ENCODE results near the gene SRGAP3.

SRGAP3 gene

GRCh38 chr3:8952130-8952529 is 297.3 kb downstream of the SRGAP3 start:
- no peak for TF ChIP-seq CREB1 (IDR thresholded peaks at IDR 0.05; ENCODE audit: low read depth)
- no peak for TF ChIP-seq ZBTB7A (IDR thresholded peaks at IDR 0.05; ENCODE audit: low read depth)
- TF ChIP-seq FOXM1 (IDR thresholded peaks at IDR 0.05; ENCODE audit: borderline replicate concordance, low read depth): no peak
- TF ChIP-seq, protein P1, sequence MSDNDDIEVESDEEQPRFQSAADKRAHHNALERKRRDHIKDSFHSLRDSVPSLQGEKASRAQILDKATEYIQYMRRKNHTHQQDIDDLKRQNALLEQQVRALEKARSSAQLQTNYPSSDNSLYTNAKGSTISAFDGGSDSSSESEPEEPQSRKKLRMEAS (IDR thresholded peaks at IDR 0.05): no peak
- no peak for TF ChIP-seq EP300 (IDR thresholded peaks at IDR 0.05; ENCODE audit: borderline replicate concordance)
- TF ChIP-seq EGR1 (IDR thresholded peaks at IDR 0.05): no peak

GRCh38 chr3:8945890-8946600 is 303.4 kb downstream of the SRGAP3 start:
- TF ChIP-seq ZBTB7A (IDR thresholded peaks at IDR 0.05; ENCODE audit: low read depth) (no peak), FOXM1 (IDR thresholded peaks at IDR 0.05; ENCODE audit: borderline replicate concordance, low read depth) (no peak), YY1 (IDR thresholded peaks at IDR 0.05; ENCODE audit: low read depth) (no peak), TCF12 (IDR thresholded peaks at IDR 0.05; ENCODE audit: low read depth) (no peak), CEBPB (IDR thresholded peaks at IDR 0.05) (no peak), CREB1 (IDR thresholded peaks at IDR 0.05; ENCODE audit: low read depth) (no peak), EGR1 (IDR thresholded peaks at IDR 0.05) (no peak), TAF1 (IDR thresholded peaks at IDR 0.05; ENCODE audit: low read depth) (no peak), NFIC (IDR thresholded peaks at IDR 0.05) (no peak), EP300 (IDR thresholded peaks at IDR 0.05; ENCODE audit: borderline replicate concordance) (no peak)
- TF ChIP-seq, protein P2, sequence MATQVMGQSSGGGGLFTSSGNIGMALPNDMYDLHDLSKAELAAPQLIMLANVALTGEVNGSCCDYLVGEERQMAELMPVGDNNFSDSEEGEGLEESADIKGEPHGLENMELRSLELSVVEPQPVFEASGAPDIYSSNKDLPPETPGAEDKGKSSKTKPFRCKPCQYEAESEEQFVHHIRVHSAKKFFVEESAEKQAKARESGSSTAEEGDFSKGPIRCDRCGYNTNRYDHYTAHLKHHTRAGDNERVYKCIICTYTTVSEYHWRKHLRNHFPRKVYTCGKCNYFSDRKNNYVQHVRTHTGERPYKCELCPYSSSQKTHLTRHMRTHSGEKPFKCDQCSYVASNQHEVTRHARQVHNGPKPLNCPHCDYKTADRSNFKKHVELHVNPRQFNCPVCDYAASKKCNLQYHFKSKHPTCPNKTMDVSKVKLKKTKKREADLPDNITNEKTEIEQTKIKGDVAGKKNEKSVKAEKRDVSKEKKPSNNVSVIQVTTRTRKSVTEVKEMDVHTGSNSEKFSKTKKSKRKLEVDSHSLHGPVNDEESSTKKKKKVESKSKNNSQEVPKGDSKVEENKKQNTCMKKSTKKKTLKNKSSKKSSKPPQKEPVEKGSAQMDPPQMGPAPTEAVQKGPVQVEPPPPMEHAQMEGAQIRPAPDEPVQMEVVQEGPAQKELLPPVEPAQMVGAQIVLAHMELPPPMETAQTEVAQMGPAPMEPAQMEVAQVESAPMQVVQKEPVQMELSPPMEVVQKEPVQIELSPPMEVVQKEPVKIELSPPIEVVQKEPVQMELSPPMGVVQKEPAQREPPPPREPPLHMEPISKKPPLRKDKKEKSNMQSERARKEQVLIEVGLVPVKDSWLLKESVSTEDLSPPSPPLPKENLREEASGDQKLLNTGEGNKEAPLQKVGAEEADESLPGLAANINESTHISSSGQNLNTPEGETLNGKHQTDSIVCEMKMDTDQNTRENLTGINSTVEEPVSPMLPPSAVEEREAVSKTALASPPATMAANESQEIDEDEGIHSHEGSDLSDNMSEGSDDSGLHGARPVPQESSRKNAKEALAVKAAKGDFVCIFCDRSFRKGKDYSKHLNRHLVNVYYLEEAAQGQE (IDR thresholded peaks at IDR 0.05; ENCODE audit: low read depth): no peak
- TF ChIP-seq, protein P3, sequence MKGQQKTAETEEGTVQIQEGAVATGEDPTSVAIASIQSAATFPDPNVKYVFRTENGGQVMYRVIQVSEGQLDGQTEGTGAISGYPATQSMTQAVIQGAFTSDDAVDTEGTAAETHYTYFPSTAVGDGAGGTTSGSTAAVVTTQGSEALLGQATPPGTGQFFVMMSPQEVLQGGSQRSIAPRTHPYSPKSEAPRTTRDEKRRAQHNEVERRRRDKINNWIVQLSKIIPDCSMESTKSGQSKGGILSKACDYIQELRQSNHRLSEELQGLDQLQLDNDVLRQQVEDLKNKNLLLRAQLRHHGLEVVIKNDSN (IDR thresholded peaks at IDR 0.05): no peak
- TF ChIP-seq, protein P1 (IDR thresholded peaks at IDR 0.05): no peak

DNA sequence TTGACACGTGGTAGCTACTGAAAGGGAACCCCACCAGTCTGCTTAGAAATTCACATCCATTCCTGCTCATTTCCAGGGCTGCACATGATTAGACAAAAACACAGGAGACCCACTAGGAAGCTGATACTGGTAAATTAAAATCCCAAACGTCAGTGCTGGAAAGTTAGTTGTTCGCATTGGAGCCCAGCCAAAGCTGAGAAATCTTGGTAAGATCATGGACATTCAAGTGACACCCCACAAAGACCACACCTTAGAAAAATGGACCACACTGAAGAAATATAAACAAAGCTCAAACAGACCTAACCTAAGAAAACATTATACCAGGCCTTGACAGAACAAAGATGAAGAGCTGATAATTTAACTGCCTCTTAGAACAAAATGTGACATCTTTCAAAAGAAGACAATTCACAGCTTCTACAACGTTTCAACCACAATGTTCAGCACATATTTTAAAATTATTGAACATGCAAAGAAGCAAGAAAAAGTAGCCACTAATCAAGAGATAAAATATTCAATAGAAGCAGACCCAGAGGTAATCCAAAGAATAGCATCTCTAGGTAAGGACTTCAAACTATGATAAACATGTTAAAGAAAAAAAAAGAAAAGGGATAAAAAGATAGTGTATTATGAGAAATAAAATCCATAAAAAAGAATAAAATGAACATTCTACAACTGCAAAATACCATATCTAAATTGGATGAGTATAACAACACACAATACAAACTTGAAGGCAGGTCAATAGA is 306.5 kb downstream of the SRGAP3 start:
- TF ChIP-seq NFIC (IDR thresholded peaks at IDR 0.05): no peak
- TF ChIP-seq YY1 (IDR thresholded peaks at IDR 0.05; ENCODE audit: low read depth): no peak
- TF ChIP-seq ZBTB7A (IDR thresholded peaks at IDR 0.05; ENCODE audit: low read depth): no peak
- TF ChIP-seq TAF1 (IDR thresholded peaks at IDR 0.05; ENCODE audit: low read depth): no peak
- TF ChIP-seq CEBPB (IDR thresholded peaks at IDR 0.05): no peak
- TF ChIP-seq RAD21 (IDR thresholded peaks at IDR 0.05; ENCODE audit: low read depth): no peak

- TF ChIP-seq RAD21 (IDR thresholded peaks at IDR 0.05; ENCODE audit: low read depth) (no peak), TCF12 (IDR thresholded peaks at IDR 0.05; ENCODE audit: low read depth) (no peak), CEBPB (IDR thresholded peaks at IDR 0.05) (no peak), TEAD4 (IDR thresholded peaks at IDR 0.05) (no peak), YY1 (IDR thresholded peaks at IDR 0.05; ENCODE audit: low read depth) (no peak), EGR1 (IDR thresholded peaks at IDR 0.05) (no peak)
These were observed 307.3 kb downstream of the SRGAP3 start for GRCh38 chr3:8942115-8942514.

DNA sequence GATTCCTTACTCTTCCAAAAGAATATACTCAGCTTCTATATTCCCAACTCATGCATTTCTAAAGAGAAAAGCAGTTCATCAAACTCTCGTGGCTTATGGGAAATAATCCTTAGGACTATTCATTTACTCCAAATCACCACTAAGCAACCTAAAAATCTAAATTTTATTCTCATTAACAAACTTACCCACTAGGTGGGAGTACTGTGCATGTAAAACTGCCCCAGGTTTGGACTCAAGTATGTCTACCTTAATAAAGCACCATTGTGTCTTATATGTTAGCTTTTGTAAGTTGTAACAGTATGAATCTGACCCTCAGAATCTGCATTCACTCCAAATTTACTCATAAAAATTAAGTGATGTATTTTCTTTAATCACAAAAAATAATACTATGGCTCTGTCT is 311.4 kb downstream of the SRGAP3 start:
- TF ChIP-seq EGR1 (IDR thresholded peaks at IDR 0.05) (no peak), RAD21 (IDR thresholded peaks at IDR 0.05; ENCODE audit: low read depth) (peak; percentile 10; the same call in 1 of the 2 replicates)

DNA sequence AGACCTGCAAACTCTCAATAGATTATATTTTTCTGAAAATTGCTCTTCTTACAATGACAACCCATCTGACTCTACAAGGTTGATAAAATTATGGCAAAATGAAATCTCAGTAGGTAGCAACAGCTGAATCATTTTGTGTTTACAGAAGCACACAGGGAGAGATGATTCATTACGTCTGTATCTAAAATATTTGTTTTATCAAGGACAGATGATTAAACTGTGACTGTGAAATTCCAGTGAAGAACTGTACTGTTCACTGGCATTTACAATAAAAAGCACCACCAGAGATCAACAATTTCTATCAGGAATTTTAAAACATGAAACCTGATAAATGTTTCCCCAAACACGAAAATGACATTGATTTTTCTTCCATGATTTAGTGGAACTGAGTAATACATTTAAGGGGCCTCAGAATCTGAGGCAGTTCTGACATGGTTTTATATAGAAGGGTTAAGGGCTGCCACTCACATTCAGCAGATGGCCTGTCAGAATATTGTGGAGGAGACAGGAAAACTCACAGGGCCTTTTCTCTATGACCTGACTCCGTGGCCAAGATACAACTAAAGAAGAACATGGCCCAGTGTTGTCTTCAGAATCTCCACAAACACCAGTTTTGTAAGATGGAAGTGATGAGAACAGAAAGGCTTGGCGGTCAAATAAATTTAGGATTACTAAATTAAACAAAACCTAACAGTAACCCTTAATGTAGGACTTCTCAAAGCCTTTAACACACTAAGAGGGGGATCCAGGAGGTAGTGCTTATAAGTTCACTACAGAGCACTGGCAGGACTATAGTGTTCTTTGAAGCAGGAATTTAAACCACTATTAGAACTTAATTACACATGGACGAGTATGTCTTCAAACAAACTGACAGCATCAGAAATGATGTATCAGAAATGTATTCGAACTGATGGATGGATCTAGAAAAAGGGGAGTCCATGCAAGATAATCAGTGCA is 312.1 kb downstream of the SRGAP3 start:
- no peak for TF ChIP-seq CEBPB (IDR thresholded peaks at IDR 0.05)
- TF ChIP-seq, protein P3 (IDR thresholded peaks at IDR 0.05): no peak
- TF ChIP-seq CREB1 (IDR thresholded peaks at IDR 0.05; ENCODE audit: low read depth): no peak
- peak; percentile 41 for TF ChIP-seq TEAD4 (IDR thresholded peaks at IDR 0.05)
- no peak for TF ChIP-seq FOXM1 (IDR thresholded peaks at IDR 0.05; ENCODE audit: borderline replicate concordance, low read depth)
- TF ChIP-seq TCF12 (IDR thresholded peaks at IDR 0.05; ENCODE audit: low read depth): no peak
- TF ChIP-seq, protein P1 (IDR thresholded peaks at IDR 0.05): no peak

DNA sequence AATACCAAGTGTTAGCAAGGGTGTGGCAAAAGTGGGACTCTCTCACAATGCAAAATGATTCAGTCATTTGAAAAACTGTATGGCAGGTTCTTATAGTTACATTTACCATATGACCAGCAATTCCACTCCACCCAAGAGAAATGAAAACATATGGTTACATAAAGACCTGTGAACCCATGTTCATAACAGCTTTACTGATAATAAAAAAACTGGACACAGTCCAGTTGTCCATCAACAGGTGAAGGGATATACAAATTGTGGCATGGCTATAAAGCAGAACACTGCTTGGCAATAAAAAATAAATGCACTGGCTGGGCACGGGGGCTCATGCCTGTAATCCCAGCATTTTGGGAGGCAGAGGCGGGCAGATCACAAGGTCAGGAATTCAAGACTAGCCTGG is 316.9 kb downstream of the SRGAP3 start:
- TF ChIP-seq TCF12 (IDR thresholded peaks at IDR 0.05; ENCODE audit: low read depth) (no peak), YY1 (IDR thresholded peaks at IDR 0.05; ENCODE audit: low read depth) (no peak), CEBPB (IDR thresholded peaks at IDR 0.05) (no peak), EGR1 (IDR thresholded peaks at IDR 0.05) (no peak), NFIC (IDR thresholded peaks at IDR 0.05) (no peak), FOXM1 (IDR thresholded peaks at IDR 0.05; ENCODE audit: borderline replicate concordance, low read depth) (no peak), CREB1 (IDR thresholded peaks at IDR 0.05; ENCODE audit: low read depth) (no peak), RAD21 (IDR thresholded peaks at IDR 0.05; ENCODE audit: low read depth) (no peak), TEAD4 (IDR thresholded peaks at IDR 0.05) (no peak), ZBTB7A (IDR thresholded peaks at IDR 0.05; ENCODE audit: low read depth) (no peak), EP300 (IDR thresholded peaks at IDR 0.05; ENCODE audit: borderline replicate concordance) (no peak), TAF1 (IDR thresholded peaks at IDR 0.05; ENCODE audit: low read depth) (no peak)
- TF ChIP-seq, protein P2 (IDR thresholded peaks at IDR 0.05; ENCODE audit: low read depth): no peak
- TF ChIP-seq, protein P3 (IDR thresholded peaks at IDR 0.05): no peak
- TF ChIP-seq, protein P1 (IDR thresholded peaks at IDR 0.05): no peak
